Stimulated activated CD4-positive, alpha-beta T cell treated with anti-CD3 and anti-CD28 coated beads, Interleukin-1b, Interleukin-23, amount 100 ng/mL, for 4 hours (primary cell): ENCODE data around the gene ZNF236.
"Not testable (repeated sequence)": the region's sequence is repeated elsewhere in the genome, so short reads cannot be mapped to it uniquely, and the experiment has no call there.

ENCODE experiments used
- DNase-seq, 2 donors: peaks; one replicate each; pipeline ENCODE4 v3.0.0-alpha.2; 2020; ENCODE audit warnings: low read depth in 2 of 2

ZNF236 gene

DNA sequence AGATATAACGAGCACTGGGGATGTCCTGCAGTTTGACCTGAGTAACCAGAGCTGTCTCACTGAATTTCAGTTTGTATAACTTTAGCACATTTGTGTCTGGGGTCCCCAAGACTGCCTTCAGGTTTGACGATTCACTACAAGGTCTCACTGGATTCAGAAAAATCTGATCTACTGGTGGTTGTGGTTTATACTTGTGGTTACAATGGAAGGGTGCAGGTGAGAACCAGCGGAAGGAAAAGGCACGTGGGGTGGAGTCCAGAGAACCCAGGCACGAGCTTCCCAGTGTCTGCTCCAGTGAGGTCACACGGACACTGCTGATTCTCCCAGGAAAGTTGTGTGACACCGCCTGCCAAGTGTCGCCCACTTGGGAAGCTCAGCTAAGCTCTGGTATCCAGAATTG, 126.0 kb downstream of the ZNF236 start:
- DNase-seq: no peak

DNA sequence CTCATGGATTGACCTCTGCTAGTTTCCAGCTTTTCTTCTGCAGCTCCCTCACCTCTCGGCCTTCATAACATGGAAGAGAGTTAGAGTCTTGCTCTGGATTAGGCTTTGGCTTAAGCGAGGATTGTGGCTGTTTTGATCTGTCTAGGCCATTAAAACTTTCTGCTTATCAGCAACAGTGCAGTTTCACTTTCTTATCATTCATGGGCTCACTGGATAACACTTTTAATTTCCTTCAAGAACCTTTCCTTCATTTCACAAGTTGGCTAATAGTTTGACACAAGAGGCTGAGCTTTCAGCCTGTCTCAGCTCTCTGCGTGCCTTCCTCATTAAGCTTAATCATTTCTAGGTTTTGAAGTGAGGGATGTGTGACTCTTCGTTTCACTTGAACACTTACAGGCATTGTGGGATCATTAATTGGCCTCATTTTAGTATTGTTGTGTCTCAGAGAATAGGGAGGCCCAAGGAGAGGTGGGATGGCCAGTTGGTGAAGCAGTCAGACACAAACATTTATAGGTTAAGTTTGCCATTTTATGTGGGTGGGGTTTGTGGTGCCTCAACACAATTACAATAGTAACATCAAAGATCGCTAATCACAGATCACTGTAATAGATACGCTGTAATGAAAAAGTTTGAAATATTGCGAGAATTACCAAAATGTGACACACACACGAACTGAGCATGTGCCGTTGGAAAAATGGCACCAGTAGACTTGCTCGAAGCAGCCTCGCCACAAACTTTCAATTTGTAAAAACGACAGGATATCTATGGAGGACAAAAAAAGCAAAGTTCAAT, 129.3 kb downstream of the ZNF236 start:
- no peak for DNase-seq

DNA sequence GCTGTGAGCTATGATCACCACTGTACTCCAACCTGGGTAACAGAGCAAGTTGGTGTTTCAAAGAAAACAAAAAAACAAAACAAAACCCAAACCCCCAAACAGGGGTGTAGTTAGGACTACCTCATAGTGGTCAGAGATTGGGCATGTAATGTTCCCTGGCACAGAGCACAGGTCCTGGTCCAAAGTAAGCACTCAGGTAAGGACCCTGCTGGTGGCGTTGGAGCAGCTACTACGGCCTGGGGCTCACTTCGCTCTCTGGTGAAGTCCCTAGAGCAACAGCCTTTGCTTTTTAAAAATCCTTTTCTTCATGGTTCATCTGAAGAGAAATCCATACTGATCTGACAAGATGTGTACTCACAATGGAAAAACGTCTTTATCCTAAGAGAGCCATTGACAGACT, 130.4 kb downstream of the ZNF236 start:
- no peak for DNase-seq

- no peak for DNase-seq
Observed at GRCh38 chr18:76953156-76953555, 130.8 kb downstream of the ZNF236 start.

DNA sequence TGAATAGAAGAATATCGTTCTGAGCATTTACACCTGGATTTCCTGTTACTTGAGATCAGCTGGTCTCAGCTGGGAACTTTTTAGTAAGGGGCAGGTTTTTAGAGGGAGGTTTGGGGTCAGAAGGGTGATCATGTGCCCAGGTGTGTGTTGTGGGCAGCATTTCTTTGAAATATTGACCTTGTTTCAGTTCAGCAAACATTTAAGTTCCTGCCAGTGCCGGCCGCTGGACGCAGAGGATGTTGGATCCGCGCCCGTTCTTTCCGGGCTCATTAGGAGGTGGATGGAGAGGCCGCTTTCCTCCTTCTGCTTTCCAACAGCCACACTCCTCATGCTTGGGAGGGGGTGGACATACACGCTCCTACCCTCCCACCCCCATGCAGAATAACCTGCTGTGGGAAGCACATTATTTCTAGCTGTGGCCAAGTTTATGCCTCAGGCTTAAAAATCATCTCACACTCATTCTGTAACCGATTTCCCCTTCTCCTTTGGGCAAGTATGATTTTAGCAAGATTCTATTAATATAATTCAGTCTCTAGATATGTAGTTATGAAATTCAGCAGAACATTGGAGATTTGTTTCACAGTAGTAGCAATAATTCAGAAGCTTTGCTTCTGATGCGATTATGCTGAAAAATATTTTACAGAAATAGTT, 131.4 kb downstream of the ZNF236 start:
- DNase-seq: no peak

GRCh38 chr18:76955524-76956170, 133.3 kb downstream of the ZNF236 start:
- DNase-seq: no peak

DNA sequence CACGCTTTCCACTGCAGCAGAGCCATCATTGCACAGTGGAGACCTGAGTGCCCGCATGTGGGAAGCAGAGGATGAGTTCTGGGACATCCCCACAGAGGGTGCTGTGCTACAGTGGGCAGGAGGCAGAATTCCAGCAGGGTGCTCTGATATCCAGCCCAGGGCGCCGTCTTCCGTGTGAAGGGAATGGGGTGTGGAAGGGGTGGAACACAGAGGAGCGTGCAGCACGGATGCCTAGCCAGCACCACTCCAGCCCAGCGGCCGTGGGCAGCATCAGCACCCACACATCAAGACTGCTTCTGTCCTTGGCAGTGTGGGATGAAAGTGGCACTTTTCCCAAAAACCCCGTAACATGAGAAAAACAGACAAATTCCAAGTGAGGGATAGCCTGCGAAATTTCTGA, 134.3 kb downstream of the ZNF236 start:
- no peak for DNase-seq

- DNase-seq: no peak
Observed at GRCh38 chr18:76957384-76958355, 135.3 kb downstream of the ZNF236 start.

GRCh38 chr18:76958692-76959341, 136.5 kb downstream of the ZNF236 start:
- no peak for DNase-seq

GRCh38 chr18:76959605-76960004, 137.2 kb downstream of the ZNF236 start:
- DNase-seq: no peak

GRCh38 chr18:76960528-76961035, 138.2 kb downstream of the ZNF236 start:
- DNase-seq: no peak

GRCh38 chr18:76962851-76963250, 140.5 kb downstream of the ZNF236 start:
- no peak for DNase-seq

- no peak for DNase-seq
Observed at GRCh38 chr18:76963936-76964335, 141.6 kb downstream of the ZNF236 start.

DNA sequence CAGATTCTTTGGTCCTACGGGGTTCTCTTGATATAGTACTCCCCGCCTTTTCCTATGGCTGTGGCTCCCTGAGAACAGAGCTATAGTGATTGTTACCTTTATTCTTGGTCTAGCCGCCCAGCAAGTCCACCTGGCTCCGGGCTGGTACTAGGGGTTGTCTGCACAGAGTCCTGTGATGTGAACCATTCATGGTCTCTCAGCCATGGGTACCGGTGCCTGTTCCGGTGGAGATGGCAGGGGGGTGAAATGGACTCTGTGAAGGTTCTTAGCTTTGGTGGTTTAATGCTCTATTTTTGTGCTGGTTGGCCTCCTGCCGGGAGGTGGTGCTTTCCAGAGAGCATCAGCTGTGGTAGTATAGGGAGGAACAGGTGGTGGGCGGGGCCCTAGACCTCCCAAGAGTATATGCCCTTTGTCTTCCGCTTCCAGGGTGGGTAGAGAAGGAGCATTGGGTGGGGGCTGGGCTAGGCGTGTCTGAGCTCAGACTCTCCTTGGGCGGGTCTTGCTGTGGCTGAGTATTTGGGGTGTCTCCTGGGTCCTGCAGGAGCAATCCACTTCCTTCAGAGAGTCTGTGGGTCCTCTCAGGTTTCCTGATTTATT, 143.3 kb downstream of the ZNF236 start:
- not testable (repeated sequence) for DNase-seq

DNA sequence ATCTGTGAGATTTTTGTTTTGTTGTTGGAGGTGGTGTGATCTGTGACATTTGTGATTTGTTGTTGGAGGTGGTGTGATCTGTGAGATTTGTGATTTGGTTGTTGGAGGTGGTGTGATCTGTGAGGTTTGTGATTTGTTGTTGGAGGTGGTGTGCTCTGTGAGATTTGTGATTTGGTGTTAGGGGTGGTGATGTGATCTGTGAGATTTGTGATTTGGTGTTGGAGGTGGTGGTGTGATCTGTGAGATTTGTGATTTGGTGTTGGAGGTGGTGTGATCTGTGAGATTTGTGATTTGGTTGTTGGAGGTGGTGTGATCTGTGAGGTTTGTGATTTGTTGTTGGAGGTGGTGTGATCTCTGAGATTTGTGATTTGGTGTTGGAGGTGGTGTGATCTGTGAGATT, 144.9 kb downstream of the ZNF236 start:
- DNase-seq: not testable (repeated sequence)

- DNase-seq: no peak
Observed at GRCh38 chr18:76967721-76968472, 145.5 kb downstream of the ZNF236 start.

- no peak for DNase-seq
Observed at GRCh38 chr18:76970770-76971559, 148.6 kb downstream of the ZNF236 start.

- DNase-seq: no peak
Observed at GRCh38 chr18:76972241-76972640, 149.9 kb downstream of the ZNF236 start.
